IPS-NIHi7 (cell line): ENCODE results near the gene PTPRT.

Experiments used
- DNase-seq: peaks from one replicate; pipeline ENCODE4 v3.0.0; 2012; ENCODE audit warnings: mixed read lengths; ENCODE audit errors: extremely low spot score

Gene PTPRT

GRCh38 chr20:42379385-42379784 is 810.3 kb downstream of the PTPRT start:
- DNase-seq = no peak

DNA sequence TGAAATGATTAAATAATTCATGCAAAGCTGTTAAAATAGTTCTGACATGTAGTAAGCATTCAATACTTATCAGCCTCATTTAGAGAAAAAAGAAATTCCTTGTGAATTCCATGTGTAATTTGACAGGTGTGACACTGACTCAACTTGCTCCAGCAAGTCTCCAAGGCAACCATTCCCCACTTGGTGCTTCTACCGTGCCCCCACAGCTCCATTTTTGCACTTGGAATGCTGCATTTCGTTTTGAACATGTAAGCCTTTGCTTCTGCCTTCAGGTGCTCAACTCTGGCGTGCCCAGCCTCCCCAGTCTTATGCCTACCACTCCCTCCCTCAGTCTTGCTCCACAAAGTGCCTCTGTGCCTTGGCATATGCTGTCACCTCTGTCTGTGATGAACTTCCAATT is 810.9 kb downstream of the PTPRT start:
- no peak for DNase-seq

DNA sequence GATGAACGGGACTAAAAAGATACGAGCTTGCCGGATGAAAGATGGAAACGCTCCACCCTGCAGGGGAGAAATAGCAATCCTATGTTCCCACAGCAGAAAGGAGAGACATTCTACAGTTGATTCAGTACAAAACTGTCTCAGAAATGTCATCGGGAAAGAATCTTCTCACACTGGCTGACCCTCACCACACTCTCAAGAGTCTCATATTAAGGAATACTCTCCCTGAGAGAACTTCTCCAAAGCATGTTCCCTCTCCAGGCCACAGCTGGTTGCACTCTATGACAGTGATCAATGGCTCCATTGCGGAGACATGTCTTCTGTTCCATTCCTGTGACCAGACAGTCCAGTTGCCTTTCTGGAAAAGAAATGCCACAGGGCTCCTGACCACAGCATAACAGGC is 813.6 kb downstream of the PTPRT start:
- DNase-seq = no peak

- no peak for DNase-seq
Observed at GRCh38 chr20:42373049-42373448, 816.7 kb downstream of the PTPRT start.

DNA sequence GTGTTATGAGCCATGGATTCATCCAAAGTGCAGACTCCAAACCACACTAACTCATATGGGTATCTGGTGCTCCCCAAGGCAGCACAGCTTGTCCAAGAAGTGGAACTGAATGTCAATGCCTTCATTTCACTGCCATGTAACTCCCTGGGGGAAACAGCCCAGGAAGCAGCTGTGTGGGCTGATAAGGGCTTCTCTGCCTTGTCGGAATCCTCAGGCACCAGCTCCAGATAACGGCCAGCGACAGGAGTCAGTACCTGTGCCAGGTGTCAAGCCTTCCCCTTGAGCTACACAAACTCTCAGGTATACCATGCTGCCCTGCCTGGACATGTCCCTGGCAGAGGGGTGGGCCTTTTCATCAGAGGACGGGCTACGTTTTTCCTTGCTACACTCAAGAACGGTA is 819.6 kb downstream of the PTPRT start:
- no peak for DNase-seq

- no peak for DNase-seq
Observed at GRCh38 chr20:42368910-42369309, 820.8 kb downstream of the PTPRT start.

DNA sequence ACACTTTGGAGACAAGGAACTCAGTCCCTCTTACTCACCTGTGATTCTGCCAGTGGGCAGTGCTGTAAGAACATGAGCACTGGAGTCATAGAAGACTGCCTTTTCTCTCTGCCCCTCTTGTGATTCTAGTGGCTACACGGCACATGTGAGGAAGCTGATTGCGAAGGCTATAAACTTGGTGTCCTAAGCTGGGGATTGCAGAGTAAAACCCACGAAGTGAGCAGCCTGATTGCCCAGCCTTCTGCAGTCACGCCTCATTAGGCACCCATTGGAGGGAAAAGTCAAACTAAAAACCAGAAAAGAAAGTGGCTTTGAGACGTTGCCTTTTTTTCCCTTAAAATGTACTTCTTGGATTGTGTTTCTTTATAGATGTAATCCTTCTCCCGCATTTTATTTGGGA is 823.1 kb downstream of the PTPRT start:
- DNase-seq = no peak

DNA sequence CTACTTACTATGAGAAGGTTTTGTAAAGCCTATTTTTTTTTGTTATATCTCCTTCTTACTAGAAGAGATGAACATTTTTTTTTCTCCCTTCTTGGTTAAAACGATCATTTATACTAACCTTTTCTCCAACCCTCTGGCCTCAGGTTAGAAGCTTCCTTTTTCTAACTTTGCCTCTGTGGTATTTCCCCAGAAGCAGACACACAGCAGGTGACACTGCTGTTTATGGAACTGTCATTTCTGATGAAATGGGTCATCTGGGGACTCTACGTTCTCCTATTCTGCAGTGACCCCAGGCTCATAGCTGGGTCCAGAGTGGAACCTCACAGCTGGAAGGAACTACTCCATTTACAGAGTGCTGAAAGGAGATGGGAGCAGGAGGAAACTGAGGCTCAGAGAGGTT is 825.3 kb downstream of the PTPRT start:
- DNase-seq = no peak

DNA sequence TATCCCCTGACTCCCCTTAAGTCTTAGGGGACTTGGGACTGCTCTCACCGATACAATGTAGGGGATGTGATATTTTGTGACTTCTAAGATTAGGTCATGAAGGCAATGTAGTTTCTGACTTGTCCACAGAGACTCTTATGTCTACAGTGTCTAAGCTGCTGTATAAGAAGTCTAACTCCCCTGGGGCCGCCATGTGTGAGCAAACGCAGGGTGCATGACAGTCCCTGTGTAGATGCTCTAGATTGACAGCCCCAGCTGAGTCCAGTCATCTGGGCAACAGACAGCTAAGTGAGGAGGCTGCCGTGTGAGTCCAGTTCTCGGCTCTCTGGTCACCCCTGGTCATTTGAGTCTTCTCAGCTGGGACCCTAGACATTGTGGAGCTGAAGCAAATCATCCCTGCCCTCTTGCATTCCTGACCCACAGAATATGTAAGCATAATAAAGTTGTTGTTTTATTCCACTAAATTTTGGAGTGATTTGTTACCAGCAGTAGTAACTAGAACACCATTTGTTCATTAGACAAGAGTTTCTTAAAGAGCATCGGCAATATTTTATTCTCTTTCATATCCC is 828.2 kb downstream of the PTPRT start:
- DNase-seq = no peak

DNA sequence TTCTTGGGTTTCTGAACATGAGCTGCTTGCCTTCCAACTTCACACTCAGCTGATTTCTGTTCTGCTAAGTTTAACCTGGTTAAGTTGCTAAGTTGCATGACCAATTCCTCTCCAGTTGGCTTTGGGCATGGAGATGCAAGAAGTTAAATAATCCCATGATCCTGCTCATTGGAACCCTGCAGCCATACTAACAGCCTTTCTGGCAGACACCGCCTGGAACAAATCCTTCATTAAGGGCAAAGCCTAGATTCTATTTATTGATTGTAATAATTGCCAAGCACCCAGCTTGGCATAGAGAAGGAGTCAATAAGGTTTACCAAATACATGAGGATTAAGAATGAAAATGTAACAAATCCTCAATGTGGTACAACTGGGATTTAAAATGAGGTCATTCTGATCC is 829.1 kb downstream of the PTPRT start:
- no peak for DNase-seq

DNA sequence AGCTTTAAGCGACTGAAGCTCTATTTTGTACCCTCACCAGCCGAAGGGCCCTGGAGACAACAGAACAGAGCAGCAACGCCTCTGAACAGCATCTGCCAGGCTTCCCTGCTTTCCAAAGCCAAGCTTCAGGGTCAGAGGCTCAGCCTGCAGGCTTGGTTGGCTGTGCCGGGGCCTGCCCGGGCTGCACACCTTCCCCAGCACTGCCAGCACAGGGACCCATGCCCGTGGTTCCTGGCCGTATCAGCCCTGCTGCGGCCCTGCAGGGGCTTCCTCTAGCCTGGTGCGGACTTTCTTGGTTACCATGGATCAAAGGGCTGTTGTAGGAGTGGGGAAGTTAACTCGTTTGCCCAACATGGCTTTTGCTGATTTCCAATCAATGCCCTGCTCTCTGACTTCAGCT is 830.1 kb downstream of the PTPRT start:
- no peak for DNase-seq

GRCh38 chr20:42352096-42352495 is 837.6 kb downstream of the PTPRT start:
- DNase-seq = no peak

GRCh38 chr20:42350521-42350920 is 839.2 kb downstream of the PTPRT start:
- no peak for DNase-seq

GRCh38 chr20:42346189-42347170 is 843.2 kb downstream of the PTPRT start:
- no peak for DNase-seq

- DNase-seq = no peak
Observed at GRCh38 chr20:42341654-42342053, 848.1 kb downstream of the PTPRT start.

DNA sequence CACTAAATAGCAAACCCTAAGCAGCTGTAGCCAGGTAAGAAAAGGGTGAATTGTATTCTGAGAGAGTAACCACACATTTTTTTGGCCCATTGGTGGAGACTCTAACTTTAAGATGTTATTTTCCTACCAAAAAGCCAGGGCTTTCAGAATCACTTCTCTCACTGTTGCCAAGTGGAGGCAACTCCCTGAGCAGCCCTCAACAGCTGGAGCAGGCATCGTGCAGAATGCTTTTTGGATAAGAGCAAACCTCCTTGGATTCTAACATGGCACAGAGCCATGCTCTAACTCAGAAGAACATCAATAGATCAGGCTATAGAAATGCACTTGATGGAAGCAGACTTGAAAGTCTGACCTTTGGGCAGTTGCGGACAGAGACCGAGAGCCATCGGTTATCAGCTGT is 849.3 kb downstream of the PTPRT start:
- no peak for DNase-seq

DNA sequence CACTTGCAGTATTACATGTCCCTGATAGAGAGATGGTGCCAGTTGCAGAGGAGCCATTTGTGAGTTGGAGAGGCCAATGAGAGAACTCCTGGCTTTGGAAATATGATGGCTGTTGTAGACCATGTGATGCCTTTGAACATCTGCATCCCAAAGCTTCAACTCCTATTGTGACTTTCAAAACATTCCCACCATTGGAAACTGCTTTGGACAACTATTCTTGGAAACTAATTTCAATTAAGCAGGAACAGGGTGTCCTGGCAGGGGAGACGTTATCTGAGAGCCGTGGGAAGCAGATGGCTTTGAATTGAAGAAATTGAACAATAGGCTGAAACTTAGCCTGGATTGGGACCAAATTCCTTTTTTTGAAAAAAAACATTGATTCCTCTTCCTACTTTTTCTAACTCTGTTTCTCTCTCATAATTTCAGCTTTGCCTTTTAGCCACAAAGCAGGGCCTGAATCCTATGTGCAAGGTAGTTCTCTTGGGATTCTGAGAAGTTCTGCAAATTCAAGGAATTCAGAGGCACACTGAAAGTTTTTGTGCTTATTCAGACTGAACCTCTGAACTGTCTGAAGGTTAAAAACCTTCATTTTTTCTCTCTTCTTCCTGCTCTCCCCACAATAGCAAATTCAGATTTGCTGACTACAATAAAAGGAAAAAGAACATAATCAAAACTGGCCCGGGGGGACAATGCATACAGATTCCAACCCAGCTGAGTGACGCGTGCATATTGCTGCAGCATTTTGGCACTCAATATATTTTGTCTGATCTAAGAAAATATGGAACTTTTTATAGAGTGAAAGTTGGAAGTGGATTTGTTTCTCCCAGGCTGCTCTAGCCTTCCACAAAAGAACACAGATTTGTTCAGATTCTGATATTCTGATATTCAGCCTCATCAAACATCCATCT is 851.2 kb downstream of the PTPRT start:
- DNase-seq = no peak

DNA sequence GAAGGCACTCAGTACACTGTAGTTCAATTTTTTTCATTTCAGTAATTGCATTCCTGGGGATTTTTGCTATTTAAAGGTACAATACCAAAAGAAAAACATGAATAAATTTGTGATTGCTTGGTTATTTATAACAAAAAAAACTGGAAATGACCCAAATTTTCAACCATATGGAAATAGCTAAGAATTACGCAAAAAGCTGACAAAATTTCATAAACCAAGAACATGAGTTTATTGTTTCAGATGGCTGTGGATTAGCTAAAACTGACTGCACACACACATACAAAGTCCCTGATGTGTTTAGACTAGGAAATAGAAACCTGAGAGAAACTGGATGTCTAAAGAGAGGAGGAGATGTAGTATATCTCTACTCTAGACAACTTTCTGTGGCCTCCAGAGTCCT is 853.1 kb downstream of the PTPRT start:
- no peak for DNase-seq

DNA sequence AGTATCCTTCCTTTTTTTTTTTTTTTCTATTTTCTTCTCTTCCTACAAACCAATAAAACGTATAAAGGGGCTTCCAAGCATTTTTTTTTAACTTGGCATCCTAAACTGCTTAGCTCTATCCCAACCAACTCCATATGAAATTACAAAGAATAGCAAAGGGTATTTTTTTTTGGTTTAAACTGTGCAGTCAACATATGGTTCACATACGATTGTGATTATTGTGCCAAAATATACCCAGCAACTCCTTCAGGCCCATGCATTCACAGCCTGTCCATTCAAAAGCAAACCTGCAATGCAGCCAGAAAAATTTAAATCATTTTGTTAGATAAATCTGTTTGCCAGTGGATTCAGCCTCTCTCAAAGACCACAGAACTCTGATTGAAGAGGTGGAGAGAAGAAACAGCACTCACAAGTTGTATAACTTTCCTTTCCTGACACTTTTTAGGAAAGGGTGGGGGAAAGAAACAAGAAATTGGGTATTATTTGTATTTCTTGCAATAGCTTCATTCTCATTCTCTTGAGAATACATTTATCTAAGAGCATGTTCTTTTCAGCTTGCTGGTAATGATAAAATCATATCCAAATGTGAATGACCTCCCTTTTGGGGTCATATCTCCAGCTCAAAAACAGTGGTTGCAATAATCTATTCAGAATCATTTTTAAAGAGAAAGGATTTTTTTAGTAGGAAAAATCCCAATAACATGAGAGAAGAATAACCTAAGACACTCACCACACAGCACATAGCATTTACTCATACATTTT is 870.3 kb downstream of the PTPRT start:
- DNase-seq = no peak

GRCh38 chr20:42313704-42314103 is 876.0 kb downstream of the PTPRT start:
- DNase-seq = no peak

DNA sequence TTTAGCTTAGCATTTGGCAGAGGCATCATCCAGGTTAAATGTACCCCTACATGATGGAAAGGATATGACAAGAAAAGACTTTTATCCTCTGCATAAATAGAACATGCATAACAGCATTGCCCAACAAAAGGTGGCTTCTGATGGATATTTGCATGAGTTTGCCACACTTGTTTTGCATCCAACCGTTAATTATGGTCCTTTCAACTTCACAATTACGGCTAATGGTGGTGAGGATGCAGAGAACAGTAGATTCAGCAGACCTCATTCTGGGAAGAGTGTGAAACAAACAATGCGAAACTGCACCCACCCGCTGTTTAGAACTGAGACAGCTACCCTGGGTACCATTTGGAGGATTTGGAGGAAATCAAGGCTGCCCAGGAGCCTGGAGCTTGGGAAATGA is 880.7 kb downstream of the PTPRT start:
- no peak for DNase-seq

DNA sequence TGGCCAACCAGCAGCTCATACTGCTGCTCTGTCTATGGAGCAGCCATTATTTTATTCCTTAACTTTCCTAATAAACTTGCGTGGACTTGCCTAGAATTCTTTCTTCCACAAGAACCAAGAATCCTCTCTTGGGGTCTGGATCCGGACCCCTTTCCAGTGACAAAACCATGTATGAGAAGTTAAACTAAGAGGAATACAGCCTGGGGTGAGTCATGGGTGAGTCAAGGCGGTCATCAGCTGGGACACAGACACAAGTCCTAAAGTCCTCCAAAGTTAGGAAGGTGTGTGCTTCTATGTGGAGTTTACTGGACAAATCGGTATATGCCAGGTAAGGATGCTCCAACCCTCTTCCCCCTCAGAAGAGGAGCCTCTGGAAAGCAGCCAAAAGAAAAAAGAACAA is 881.5 kb downstream of the PTPRT start:
- no peak for DNase-seq
